OCI-M1 (cell line): ENCODE measurements around the gene SLC44A2.

Experiments
- DNase-seq: peaks from one replicate; lab custom pipeline; 2025; lab: John Stamatoyannopoulos, UW

SLC44A2 gene

GRCh38 chr19:10625003-10625761, at the start of gene SLC44A2:
Gene SLC44A2, plus strand, starts transcription at chr19:10625553. Its CDS starts 81 bp downstream, at chr19:10625634.
- no peak for DNase-seq

GRCh38 chr19:10577951-10578350, 47.4 kb upstream of the SLC44A2 start:
- DNase-seq = no peak

GRCh38 chr19:10580979-10581631, 44.2 kb upstream of the SLC44A2 start:
- DNase-seq = peak; percentile 100

GRCh38 chr19:10582091-10582490, 43.3 kb upstream of the SLC44A2 start:
- no peak for DNase-seq

GRCh38 chr19:10583036-10583776, 42.1 kb upstream of the SLC44A2 start:
- peak; percentile 50 for DNase-seq

GRCh38 chr19:10586396-10586795, 39.0 kb upstream of the SLC44A2 start:
- DNase-seq = no peak

GRCh38 chr19:10587022-10587838, 38.1 kb upstream of the SLC44A2 start, which contains the start of gene AP1M2:
Gene AP1M2, minus strand, starts transcription at chr19:10587312. Its CDS starts 81 bp downstream, at chr19:10587231.
- no peak for DNase-seq

GRCh38 chr19:10587839-10588150, 37.6 kb upstream of the SLC44A2 start:
- no peak for DNase-seq

- no peak for DNase-seq
Measured at GRCh38 chr19:10593148-10593547, 32.2 kb upstream of the SLC44A2 start.

- no peak for DNase-seq
Measured at GRCh38 chr19:10593820-10594637, 31.3 kb upstream of the SLC44A2 start.

GRCh38 chr19:10600149-10600548, 25.2 kb upstream of the SLC44A2 start:
- DNase-seq = no peak

GRCh38 chr19:10601999-10602329, 23.4 kb upstream of the SLC44A2 start:
- DNase-seq = no peak

GRCh38 chr19:10602330-10603083, 22.8 kb upstream of the SLC44A2 start:
- DNase-seq = peak; percentile 97

GRCh38 chr19:10603084-10603872, 22.1 kb upstream of the SLC44A2 start:
- DNase-seq = peak; percentile 76

- peak; percentile 76 for DNase-seq
Measured at GRCh38 chr19:10603873-10604459, 21.4 kb upstream of the SLC44A2 start.

GRCh38 chr19:10604460-10604980, 20.8 kb upstream of the SLC44A2 start:
- no peak for DNase-seq

- no peak for DNase-seq
Measured at GRCh38 chr19:10611907-10612306, 13.4 kb upstream of the SLC44A2 start.

GRCh38 chr19:10612499-10613119, 12.7 kb upstream of the SLC44A2 start:
- no peak for DNase-seq
